ENCODE data around the gene PGA4. TPM values are rescaled to one million over a fixed set of nuclear protein-coding genes. Genes with fewer than 3 reads are reported as not detected.

PGA4 gene
- total and polyA plus RNA-seq, 7 experiments from 2014 or later = 1.9 TPM; not detected in 6

GRCh38 chr11:61280883-61281580 is 58.9 kb downstream of the PGA4 start:
- Histone ChIP-seq H3K4me3 (ENCODE audit: low read length) (no peak overlapping the region), H3K9me3 (ENCODE audit: control insufficient read depth in 2 of 3, low read length in 3 of 3) (no peaks in the 10 kb centered on the region), H3K27me3 (ENCODE audit: control insufficient read depth in 2 of 2, insufficient read depth in 2 of 2, low read length in 2 of 2) (no peaks in the 10 kb centered on the region), H3K27ac (ENCODE audit: low read depth, low read length) (no peak overlapping the region), H3K4me1 (ENCODE audit: control insufficient read depth in 2 of 2, insufficient read depth in 2 of 2, low read length in 2 of 2) (no peaks in the 10 kb centered on the region), H3K36me3 (ENCODE audit: control insufficient read depth in 2 of 3, insufficient read depth in 3 of 3, low read length in 3 of 3) (no peaks in the 10 kb centered on the region)
- H3K4me3 Mint-ChIP-seq = no peak overlapping the region
- peaks cover 0 to 2% (median 0%) of the 10 kb centered on the region in 7 donors for H3K4me1 Mint-ChIP-seq
- DNase-seq (no peak), ATAC-seq (no peak)
- H3K36me3 Mint-ChIP-seq = peaks cover 0 to 3% (median 0%) of the 10 kb centered on the region in 5 donors
- peak overlapping the region in 1 of 9 donors; percentile 21 for H3K27ac Mint-ChIP-seq
- peaks cover 0 to 6% (median 0%) of the 10 kb centered on the region in 11 donors for H3K9me3 Mint-ChIP-seq
- intact Hi-C loops (cut with micrococcal nuclease) = no loop called here
- no peaks in the 10 kb centered on the region for H3K27me3 Mint-ChIP-seq
- ChIA-PET POLR2A (no interaction called here), CTCF (no interaction called here)

Other genes with a start within 250 kb of the PGA4 start
- 100 to 1,000 TPM; 180 to 399 (median 224) TPM for gene CD5, start 119.9 kb upstream of the PGA4 start, total RNA-seq
- gene CD5, start 119.9 kb upstream of the PGA4 start, polyA plus RNA-seq = 100 to 1,000 TPM; 217 to 371 TPM
- 10 to 100 TPM in 1 of 5 experiments, 1 to 10 TPM in 4; 4.1 to 12.0 (median 7.9) TPM for gene VPS37C, start 60.9 kb upstream of the PGA4 start, total RNA-seq
- under 1 TPM; 0.31 to 0.82 TPM for gene VPS37C, start 60.9 kb upstream of the PGA4 start, polyA plus RNA-seq
- under 1 TPM in 1 of 5 experiments, not detected in 4; 0.83 TPM for gene PGA3, start 18.8 kb upstream of the PGA4 start, total RNA-seq
- gene PGA3, start 18.8 kb upstream of the PGA4 start, polyA plus RNA-seq = not detected
- not detected for gene PGA5, start 18.8 kb downstream of the PGA4 start, total RNA-seq
- gene PGA5, start 18.8 kb downstream of the PGA4 start, polyA plus RNA-seq = not detected
- gene VWCE, start 73.0 kb downstream of the PGA4 start, total RNA-seq = 1 to 10 TPM in 1 of 5 experiments, under 1 TPM in 4; 0.16 to 3.8 (median 0.49) TPM
- not detected for gene VWCE, start 73.0 kb downstream of the PGA4 start, polyA plus RNA-seq
- gene DDB1, start 110.8 kb downstream of the PGA4 start, total RNA-seq = 100 to 1,000 TPM; 153 to 213 (median 160) TPM
- gene DDB1, start 110.8 kb downstream of the PGA4 start, polyA plus RNA-seq = 100 to 1,000 TPM; 113 to 125 TPM
- 10 to 100 TPM; 36.9 to 59.9 (median 43.3) TPM for gene TKFC, start 110.9 kb downstream of the PGA4 start, total RNA-seq
- 10 to 100 TPM; 24.6 to 30.0 TPM for gene TKFC, start 110.9 kb downstream of the PGA4 start, polyA plus RNA-seq
- gene CYB561A3, start 139.5 kb downstream of the PGA4 start, total RNA-seq = 10 to 100 TPM; 37.9 to 47.6 (median 44.2) TPM
- gene CYB561A3, start 139.5 kb downstream of the PGA4 start, polyA plus RNA-seq = 10 to 100 TPM; 62.7 to 73.8 TPM
- 10 to 100 TPM; 54.6 to 65.1 (median 59.9) TPM for gene TMEM138, start 140.0 kb downstream of the PGA4 start, total RNA-seq
- gene TMEM138, start 140.0 kb downstream of the PGA4 start, polyA plus RNA-seq = 10 to 100 TPM; 42.9 to 49.3 TPM
- gene TMEM216, start 170.2 kb downstream of the PGA4 start, total RNA-seq = 10 to 100 TPM in 2 of 5 experiments, 1 to 10 TPM in 3; 4.7 to 17.2 (median 9.2) TPM
- 10 to 100 TPM; 34.7 to 35.8 TPM for gene TMEM216, start 170.2 kb downstream of the PGA4 start, polyA plus RNA-seq
- gene CPSF7, start 207.6 kb downstream of the PGA4 start, total RNA-seq = 100 to 1,000 TPM in 4 of 5 experiments, 10 to 100 TPM in 1; 96.0 to 174 (median 113) TPM
- 10 to 100 TPM; 27.5 to 35.3 TPM for gene CPSF7, start 207.6 kb downstream of the PGA4 start, polyA plus RNA-seq
- gene SDHAF2, start 207.8 kb downstream of the PGA4 start, total RNA-seq = 10 to 100 TPM; 36.1 to 56.6 (median 48.2) TPM
- 100 to 1,000 TPM; 100 to 116 TPM for gene SDHAF2, start 207.8 kb downstream of the PGA4 start, polyA plus RNA-seq